Esophagus squamous epithelium (tissue), 5 donors: ENCODE data around the gene GSC2. TPM values are rescaled to one million over a fixed set of nuclear protein-coding genes. Genes with fewer than 3 reads are reported as not detected.

ENCODE experiments used
- DNase-seq: peaks from one replicate; lab custom pipeline; 2025; lab: John Stamatoyannopoulos, UW
- H3K27ac ChIP-seq, 4 donors: fragments of 200-600 bp; sonication (generic); one replicate each; pipeline ENCODE4 v1.5.1; 2016 to 2019; ENCODE audit warnings: mild to moderate bottlenecking in 1 of 4
- H3K27me3 ChIP-seq, 4 donors: fragments of 200-600 bp; sonication (generic); 1 replicate in 3 of 4; 2 replicates in 1 of 4; pipeline versions ENCODE4 v1.5.1 to v1.6.0; 2017 to 2021; ENCODE audit warnings: antibody characterized with exemption in 1 of 4
- H3K36me3 ChIP-seq, 3 donors: fragments of 200-600 bp; sonication (generic); one replicate each; pipeline ENCODE4 v1.5.1; 2016 to 2019
- H3K4me1 ChIP-seq, 3 donors: fragments of 200-600 bp; sonication (generic); one replicate each; pipeline ENCODE4 v1.5.1; 2017 to 2019
- H3K4me3 ChIP-seq, 4 donors: fragments of 200-600 bp; sonication (generic); 1 replicate in 3 of 4; 2 replicates in 1 of 4; pipeline ENCODE4 v1.5.1; 2016 to 2019; ENCODE audit warnings: mild to moderate bottlenecking in 2 of 4, moderate library complexity in 1 of 4
- H3K9me3 ChIP-seq, 3 donors: fragments of 200-600 bp; sonication (generic); one replicate each; pipeline ENCODE4 v1.5.1; 2016 to 2019
- CTCF ChIP-seq, 6 experiments: fragments of 450-650 bp in 4 of 6; fragments of 200-600 bp in 2 of 6; sonication (generic) in 2 of 6; IDR thresholded peaks; one replicate each; pipeline ENCODE4 v1.5.1; 2016 to 2019; ENCODE audit warnings: antibody characterized with exemption in 6 of 6, mild to moderate bottlenecking in 4 of 6, moderate library complexity in 4 of 6
- POLR2A ChIP-seq, 4 donors: fragments of 450-650 bp; IDR thresholded peaks; one replicate each; pipeline ENCODE4 v1.6.1; 2017; ENCODE audit warnings: antibody characterized with exemption in 4 of 4, mild to moderate bottlenecking in 4 of 4, moderate library complexity in 3 of 4
- WGBS, 2 donors: methylation state at CpG; one replicate each; pipeline ENCODE4 v1.1.5; 2018; 5-methylcytosine and 5-hydroxymethylcytosine counted together
- intact Hi-C: fragments of 100-400 bp; cut with DNase I; formaldehyde crosslinking; loops from one replicate; pipeline ENCODE4 v1.15.0; 2022
- total RNA-seq, 4 donors: library from RNA; depleted of rRNA; stranded (reverse); fragments of >200 nt; gene quantifications; one replicate each; pipeline ENCODE4 v1.1.0, GENCODE V29; 2016
- donor health status: DM: yes; HTN: yes; CAD: no.

The GSC2 gene
- total RNA-seq, 4 donors from 2014 or later = not detected

GRCh38 chr22:19111140-19111539 is 39.0 kb downstream of the GSC2 start:
- Histone ChIP-seq H3K27ac (peak overlapping the region in 1 of 4 donors; percentile 83), H3K9me3 (no peaks in the 10 kb centered on the region), H3K4me3 (no peak overlapping the region), H3K36me3 (peaks cover 0 to 16% (median 0%) of the 10 kb centered on the region in 3 donors), H3K27me3 (no peaks in the 10 kb centered on the region), H3K4me1 (peaks cover 14 to 92% (median 28%) of the 10 kb centered on the region in 3 donors)
- intact Hi-C loops = no loop called here
- no peak for TF ChIP-seq CTCF (IDR thresholded peaks at IDR 0.05)
- TF ChIP-seq POLR2A (IDR thresholded peaks at IDR 0.05) = no peak
- DNase-seq = no peak
- 89 to 90% methylated on average over 3 of the region's 3 CpGs for WGBS, 2 donors

- Histone ChIP-seq H3K9me3 (no peaks in the 10 kb centered on the region), H3K27ac (peak overlapping the region in 3 of 4 donors; percentile 76 to 87 (median 83)), H3K27me3 (no peaks in the 10 kb centered on the region), H3K36me3 (peaks cover 0 to 16% (median 0%) of the 10 kb centered on the region in 3 donors), H3K4me1 (peaks cover 14 to 92% (median 33%) of the 10 kb centered on the region in 3 donors), H3K4me3 (no peak overlapping the region)
- DNase-seq = no peak
- intact Hi-C loops = no loop called here
- TF ChIP-seq POLR2A (IDR thresholded peaks at IDR 0.05) (no peak), CTCF (IDR thresholded peaks at IDR 0.05) (no peak)
Observed at GRCh38 chr22:19110646-19111045, 39.4 kb downstream of the GSC2 start.

- 18 to 36% methylated on average over 4 of the region's 4 CpGs for whole genome bisulfite sequencing, 2 donors
- Histone ChIP-seq H3K4me1 (peaks cover 14 to 92% (median 35%) of the 10 kb centered on the region in 3 donors), H3K36me3 (peaks cover 0 to 14% (median 0%) of the 10 kb centered on the region in 3 donors), H3K27me3 (no peaks in the 10 kb centered on the region), H3K9me3 (no peaks in the 10 kb centered on the region), H3K4me3 (no peak overlapping the region), H3K27ac (peak overlapping the region; percentile 76 to 87 (median 84))
- no peak for TF ChIP-seq CTCF (IDR thresholded peaks at IDR 0.05)
- no peak for TF ChIP-seq POLR2A (IDR thresholded peaks at IDR 0.05)
- intact Hi-C loops = no loop called here
- DNase-seq = no peak
Observed at GRCh38 chr22:19110064-19110458, 40.0 kb downstream of the GSC2 start.

GRCh38 chr22:19109198-19110063 is 40.7 kb downstream of the GSC2 start:
- H3K4me3 ChIP-seq = peak overlapping the region in 1 of 4 donors; percentile 11
- no peaks in the 10 kb centered on the region for H3K27me3 ChIP-seq
- WGBS, 2 donors = 25 to 35% methylated on average over 7 of the region's 7 CpGs
- H3K27ac ChIP-seq = peak overlapping the region; percentile 76 to 87 (median 84)
- H3K36me3 ChIP-seq = peaks cover 0 to 12% (median 0%) of the 10 kb centered on the region in 3 donors
- intact Hi-C loops = no loop called here
- H3K4me1 ChIP-seq = peaks cover 16 to 92% (median 37%) of the 10 kb centered on the region in 3 donors
- DNase-seq = no peak
- H3K9me3 ChIP-seq = no peaks in the 10 kb centered on the region
- TF ChIP-seq CTCF (IDR thresholded peaks at IDR 0.05) (no peak), POLR2A (IDR thresholded peaks at IDR 0.05) (no peak)

- 32 to 43% methylated on average over 3 of the region's 3 CpGs for WGBS, 2 donors
- no peaks in the 10 kb centered on the region for H3K27me3 ChIP-seq
- TF ChIP-seq CTCF (IDR thresholded peaks at IDR 0.05) (no peak), POLR2A (IDR thresholded peaks at IDR 0.05) (no peak)
Observed at GRCh38 chr22:19108807-19109197, 41.3 kb downstream of the GSC2 start.

More at GRCh38 chr22:19108807-19109197, 41.3 kb downstream of the GSC2 start:
- no peak for DNase-seq
- intact Hi-C loops = no loop called here
- Histone ChIP-seq H3K36me3 (peaks cover 0 to 8% (median 0%) of the 10 kb centered on the region in 3 donors), H3K4me1 (peaks cover 20 to 95% (median 41%) of the 10 kb centered on the region in 3 donors), H3K27ac (peak overlapping the region; percentile 76 to 87 (median 84)), H3K4me3 (no peak overlapping the region), H3K9me3 (no peaks in the 10 kb centered on the region)
